AG04449 (cell line): Measurements from ENCODE around the gene WDFY4.

Experiments
- CTCF ChIA-PET: fragments of 350-600 bp; formaldehyde crosslinking; extraction: SDS; loops from one replicate; lab custom pipeline; 2021; ENCODE audit warnings: antibody characterized with exemption; lab: Yijun Ruan, JAX
- POLR2A ChIA-PET: fragments of 400-600, 350-600 bp; formaldehyde crosslinking; extraction: SDS; loops from one replicate; lab custom pipeline; 2020; ENCODE audit warnings: antibody characterized with exemption, inconsistent platforms; lab: Yijun Ruan, JAX
- DNase-seq: peaks from one replicate; pipeline ENCODE4 v3.0.0-alpha.2; 2010; ENCODE audit warnings: low read depth, low spot score
- H3K4me3 ChIP-seq: 2 replicates; pipeline ENCODE4 v1.5.1; 2011; ENCODE audit warnings: low read depth, mild to moderate bottlenecking, control low read depth, low read length
- CTCF ChIP-seq: IDR thresholded peaks from one replicate; pipeline ENCODE4 v1.5.1; 2011; ENCODE audit warnings: mild to moderate bottlenecking, moderate library complexity, low read length, control low read depth, inconsistent platforms; ENCODE audit not compliant: insufficient read depth; ENCODE audit errors: missing control alignments

The WDFY4 gene

GRCh38 chr10:48745662-48746245 lies 61.1 kb downstream of the WDFY4 start:
- CTCF ChIA-PET: no interaction called here
- no peak for TF ChIP-seq CTCF
- POLR2A ChIA-PET: no interaction called here
- no peak overlapping the region for H3K4me3 ChIP-seq
- no peak for DNase-seq

GRCh38 chr10:48748573-48748972 lies 63.9 kb downstream of the WDFY4 start:
- no peak for TF ChIP-seq CTCF
- no peak for DNase-seq
- CTCF ChIA-PET: no interaction called here
- POLR2A ChIA-PET: no interaction called here
- H3K4me3 ChIP-seq: no peak overlapping the region

- CTCF ChIA-PET: no interaction called here
- no peak overlapping the region for H3K4me3 ChIP-seq
- POLR2A ChIA-PET: no interaction called here
- no peak for TF ChIP-seq CTCF
- DNase-seq: no peak
Measured at GRCh38 chr10:48749254-48749787, 64.6 kb downstream of the WDFY4 start.

GRCh38 chr10:48750019-48750418 lies 65.3 kb downstream of the WDFY4 start:
- H3K4me3 ChIP-seq: no peak overlapping the region
- DNase-seq: no peak
- ChIA-PET POLR2A (no interaction called here), CTCF (no interaction called here)
- TF ChIP-seq CTCF: no peak

GRCh38 chr10:48750991-48751390 lies 66.3 kb downstream of the WDFY4 start:
- H3K4me3 ChIP-seq: no peak overlapping the region
- no peak for DNase-seq
- TF ChIP-seq CTCF: no peak
- CTCF ChIA-PET: no interaction called here
- POLR2A ChIA-PET: no interaction called here

GRCh38 chr10:48751730-48752129 lies 67.1 kb downstream of the WDFY4 start:
- no peak for DNase-seq
- POLR2A ChIA-PET: no interaction called here
- CTCF ChIA-PET: no interaction called here
- H3K4me3 ChIP-seq: no peak overlapping the region
- no peak for TF ChIP-seq CTCF
